ENCODE data around the gene KCNJ12.
"Not testable (repeated sequence)": the region's sequence is repeated elsewhere in the genome, so short reads cannot be mapped to it uniquely, and the experiment has no call there.

Gene KCNJ12

DNA sequence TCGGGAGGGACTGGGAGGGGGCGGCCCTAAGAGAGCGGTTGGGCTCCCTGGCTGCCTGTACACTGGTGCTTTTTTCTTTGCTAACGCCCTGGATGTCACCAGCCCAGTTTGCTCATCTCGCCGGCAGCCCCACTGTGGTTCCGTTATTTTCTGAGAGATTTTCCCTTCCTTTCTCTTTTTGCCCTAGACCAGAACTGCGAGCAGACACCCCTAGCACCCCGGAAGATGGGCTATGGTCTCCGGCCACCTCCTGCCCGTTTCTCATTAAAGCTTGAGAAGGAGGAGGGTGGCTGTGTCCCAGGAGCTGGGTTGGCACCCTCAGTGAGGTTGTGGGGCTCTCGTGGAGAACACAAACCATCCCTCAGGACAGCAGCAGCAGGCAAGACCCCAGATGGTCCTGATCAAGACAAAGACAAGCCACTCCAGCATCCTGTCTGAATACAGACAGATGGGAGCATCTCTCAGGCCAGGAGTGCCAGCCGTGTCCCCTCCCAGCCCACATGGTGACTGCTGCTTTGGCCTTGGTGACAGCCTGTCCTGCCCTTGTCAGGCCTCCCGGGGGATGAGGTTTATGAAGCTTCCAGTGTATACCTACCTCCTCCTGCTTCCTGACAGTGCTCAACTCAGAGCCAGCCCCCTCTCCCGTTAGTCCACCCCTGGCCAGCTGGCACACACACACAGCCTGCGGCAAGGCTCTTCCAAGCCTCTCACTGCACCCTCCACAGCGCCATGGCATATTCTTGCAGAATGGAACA lies 77.2 kb downstream of the KCNJ12 start:
- ATAC-seq (replicated peaks) (no peak), DNase-seq (no peak)
- Mint-ChIP-seq H3K36me3 (peaks cover 0 to 2% of the 10 kb centered on the region in 2 donors), H3K4me3 (no peak overlapping the region), H3K9me3 (peaks cover 0 to 2% of the 10 kb centered on the region in 2 donors), H3K4me1 (peaks cover 4 to 13% of the 10 kb centered on the region in 2 donors), H3K27me3 (peaks cover 44 to 54% of the 10 kb centered on the region in 2 donors), H3K27ac (no peak overlapping the region)

DNA sequence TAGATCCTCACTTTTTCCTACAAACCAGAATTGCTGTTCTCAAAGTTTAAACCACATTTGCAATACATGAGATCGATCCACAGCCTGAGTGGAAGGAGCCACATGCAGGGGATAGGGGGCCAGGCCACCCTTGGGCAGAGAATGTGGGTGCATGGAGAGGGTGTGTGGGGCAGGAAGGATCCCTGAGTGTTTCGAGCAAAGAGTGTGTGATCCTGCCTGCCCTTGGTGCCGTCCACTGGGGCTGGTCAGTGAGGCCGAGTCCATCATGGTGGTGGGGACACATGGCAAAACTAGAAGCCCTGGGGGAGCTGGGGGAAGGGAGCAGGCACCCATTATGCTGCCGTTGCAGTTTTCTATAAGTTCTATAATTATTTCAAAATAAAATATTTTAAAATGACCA lies 77.8 kb downstream of the KCNJ12 start:
- not testable (repeated sequence) for ATAC-seq (replicated peaks); DNase-seq; H3K36me3 Mint-ChIP-seq; H3K4me3 Mint-ChIP-seq; H3K27ac Mint-ChIP-seq; H3K9me3 Mint-ChIP-seq
- H3K27me3 Mint-ChIP-seq = peaks cover 51 to 61% of the 10 kb centered on the region in 2 donors
- peaks cover 4 to 16% of the 10 kb centered on the region in 2 donors for H3K4me1 Mint-ChIP-seq

DNA sequence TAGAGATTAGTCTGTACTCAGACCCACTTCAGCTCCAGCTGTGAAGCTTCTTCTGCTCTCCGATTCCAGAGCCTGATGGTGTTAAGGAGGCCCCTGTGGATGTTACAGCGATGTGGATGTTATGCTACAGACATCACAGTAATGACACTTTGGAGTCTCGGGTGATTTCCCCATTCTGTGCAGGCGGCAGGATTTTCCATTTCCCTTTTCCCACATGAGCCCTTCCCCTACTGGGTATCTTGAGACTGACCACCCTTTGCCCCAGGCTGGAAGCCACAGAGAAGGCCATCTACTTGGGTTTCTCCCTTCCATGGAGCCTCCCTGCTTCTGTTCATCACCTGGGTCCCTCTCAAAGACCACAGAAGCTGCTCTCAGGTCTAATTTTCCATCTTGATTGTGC lies 78.3 kb downstream of the KCNJ12 start:
- H3K4me1 Mint-ChIP-seq = peaks cover 4 to 16% of the 10 kb centered on the region in 2 donors
- DNase-seq (no peak), ATAC-seq (replicated peaks) (no peak)
- H3K36me3 Mint-ChIP-seq = peaks cover 0 to 2% of the 10 kb centered on the region in 2 donors
- peaks cover 52 to 63% of the 10 kb centered on the region in 2 donors for H3K27me3 Mint-ChIP-seq
- no peak overlapping the region for H3K4me3 Mint-ChIP-seq
- peaks cover 0 to 2% of the 10 kb centered on the region in 2 donors for H3K9me3 Mint-ChIP-seq
- no peak overlapping the region for H3K27ac Mint-ChIP-seq

DNA sequence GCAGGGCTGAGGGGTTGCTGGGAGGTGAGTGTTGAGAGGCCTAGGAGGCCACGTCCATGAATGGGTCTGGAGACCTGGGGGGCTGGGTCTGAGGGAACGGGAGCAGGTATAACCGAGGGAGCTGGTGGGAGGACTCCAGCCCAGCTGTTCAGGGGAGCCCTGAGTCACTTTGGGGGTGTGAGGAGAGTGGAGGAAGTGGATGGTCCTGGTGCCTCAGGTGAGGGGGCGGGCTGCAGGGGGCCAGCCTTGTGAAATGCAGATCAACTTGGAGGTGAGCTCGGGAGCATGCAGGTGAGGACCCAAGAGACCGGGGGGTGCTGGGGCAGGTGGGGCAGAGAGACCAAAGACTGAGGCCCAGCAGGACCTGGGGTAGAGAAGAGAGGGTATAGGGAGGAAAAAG lies 79.6 kb downstream of the KCNJ12 start:
- Mint-ChIP-seq H3K27ac (peak overlapping the region; percentile 71), H3K36me3 (peaks cover 0 to 2% of the 10 kb centered on the region in 2 donors), H3K9me3 (peaks cover 0 to 2% of the 10 kb centered on the region in 2 donors), H3K4me3 (no peak overlapping the region), H3K27me3 (peaks cover 44 to 57% of the 10 kb centered on the region in 2 donors), H3K4me1 (peaks cover 4 to 16% of the 10 kb centered on the region in 2 donors)
- DNase-seq = no peak
- no peak for ATAC-seq (replicated peaks)

DNA sequence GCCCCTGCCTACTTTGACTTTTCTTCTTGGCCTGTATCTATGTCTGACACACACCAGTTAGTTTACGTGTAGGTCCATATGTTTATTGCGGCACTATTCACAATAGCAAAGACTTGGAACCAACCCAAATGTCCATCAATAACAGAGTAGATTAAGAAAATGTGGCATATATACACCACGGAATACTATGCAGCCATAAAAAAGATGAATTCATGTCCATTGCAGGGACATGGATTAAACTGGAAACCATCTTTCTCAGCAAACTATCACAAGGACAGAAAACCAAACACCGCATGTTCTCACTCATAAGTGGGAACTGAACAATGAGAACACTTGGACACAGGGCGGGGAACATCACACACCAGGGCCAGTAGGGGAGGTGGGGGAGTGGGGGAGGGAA lies 80.3 kb downstream of the KCNJ12 start:
- not testable (repeated sequence) for ATAC-seq (replicated peaks); H3K36me3 Mint-ChIP-seq; DNase-seq; H3K4me3 Mint-ChIP-seq; H3K27ac Mint-ChIP-seq; H3K9me3 Mint-ChIP-seq
- Mint-ChIP-seq H3K4me1 (peaks cover 4 to 16% of the 10 kb centered on the region in 2 donors), H3K27me3 (peaks cover 44 to 54% of the 10 kb centered on the region in 2 donors)

DNA sequence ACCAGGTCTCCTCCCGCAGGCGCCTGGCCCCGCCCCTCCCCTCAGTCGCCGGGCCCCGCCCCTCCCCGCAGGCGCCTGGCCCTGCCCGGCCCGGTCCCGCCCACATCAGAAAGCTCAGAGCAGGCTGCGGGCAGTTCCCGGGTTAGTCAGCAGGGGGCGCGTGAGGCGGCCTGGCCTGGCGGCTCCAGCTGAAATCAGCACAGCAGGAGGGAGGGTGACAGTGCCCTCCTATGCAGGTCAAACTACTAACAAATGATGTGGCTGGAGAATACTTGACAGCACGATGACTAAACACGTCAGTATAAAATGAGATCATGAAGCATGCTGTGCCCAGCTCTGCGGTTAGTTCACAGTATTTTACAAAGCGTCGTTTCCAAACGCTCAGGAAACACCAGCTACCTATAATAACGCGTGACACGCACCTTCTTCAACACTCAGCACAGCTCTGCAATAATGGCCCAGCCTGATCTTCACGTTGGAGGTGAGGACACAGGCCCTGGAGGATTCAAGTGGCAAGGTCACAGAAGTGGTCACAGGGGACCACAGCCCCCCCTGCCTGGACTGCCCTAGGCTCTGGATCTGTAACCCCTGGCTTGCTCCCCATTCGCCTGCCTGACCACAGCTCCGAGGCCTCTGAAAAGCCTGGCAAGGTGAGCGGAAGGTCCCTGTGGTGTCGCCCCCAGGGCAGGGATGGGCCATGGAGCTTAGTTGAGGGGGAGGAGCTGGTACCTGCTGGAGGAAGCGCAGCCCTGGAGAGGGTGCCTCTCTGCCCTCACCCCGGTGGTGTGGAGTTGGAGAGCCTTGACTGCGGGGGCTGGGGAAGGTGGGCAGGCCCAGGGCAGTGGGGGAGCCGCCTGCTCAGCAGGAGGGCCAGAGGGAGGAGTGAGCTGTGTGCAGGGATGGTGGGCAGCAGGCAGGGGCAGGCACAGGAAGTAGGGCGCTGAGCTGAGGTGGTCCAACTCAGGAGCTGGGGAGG lies 81.2 kb downstream of the KCNJ12 start:
- Mint-ChIP-seq H3K36me3 (peaks cover 0 to 2% of the 10 kb centered on the region in 2 donors), H3K4me3 (no peak overlapping the region), H3K27me3 (peaks cover 44 to 59% of the 10 kb centered on the region in 2 donors), H3K9me3 (peaks cover 0 to 2% of the 10 kb centered on the region in 2 donors), H3K4me1 (peaks cover 4 to 16% of the 10 kb centered on the region in 2 donors), H3K27ac (no peak overlapping the region)
- DNase-seq (peak; percentile 84), ATAC-seq (replicated peaks) (peak; percentile 91 to 92)

DNA sequence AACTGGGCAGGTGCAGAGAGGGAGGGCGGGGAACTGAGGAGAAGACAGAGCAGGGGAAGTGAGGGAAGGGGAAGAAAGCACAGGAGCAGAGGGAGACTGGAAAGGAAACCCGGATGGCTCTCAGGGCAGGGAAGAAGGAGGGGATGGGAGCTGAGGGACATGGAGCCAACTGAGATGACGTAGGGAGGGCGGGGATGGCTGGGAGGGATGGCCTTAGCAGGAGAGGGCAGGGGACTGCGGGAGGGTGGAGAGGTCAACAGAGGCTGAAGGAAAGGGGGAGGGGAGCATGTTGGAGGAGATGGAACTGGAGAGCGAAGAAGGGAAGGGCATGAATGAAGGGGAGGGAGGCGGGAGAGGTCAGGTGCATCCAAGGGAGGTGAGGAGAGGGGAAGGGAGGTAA lies 81.9 kb downstream of the KCNJ12 start:
- Mint-ChIP-seq H3K4me3 (no peak overlapping the region), H3K27ac (no peak overlapping the region)
- ATAC-seq (replicated peaks) = no peak

DNA sequence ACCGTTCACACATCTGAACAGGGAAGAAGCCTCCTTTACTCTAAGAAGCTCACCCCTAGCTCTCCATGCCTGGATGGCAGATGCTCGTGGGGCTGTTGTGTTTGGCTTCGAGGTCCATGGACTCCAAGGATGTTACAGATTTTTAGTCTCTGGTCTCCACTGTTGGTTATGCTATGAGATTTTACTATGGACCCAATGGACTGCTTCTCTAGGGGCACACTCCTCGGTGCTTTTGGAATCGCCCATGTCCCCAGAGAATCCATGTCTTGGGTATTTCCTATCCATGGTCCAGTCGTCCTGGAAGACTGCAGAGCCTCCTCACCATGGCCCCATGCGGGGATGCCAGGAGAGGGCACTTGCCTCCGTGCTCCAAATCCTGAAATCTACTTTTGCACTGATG lies 83.4 kb downstream of the KCNJ12 start:
- Mint-ChIP-seq H3K27ac (no peak overlapping the region), H3K4me3 (no peak overlapping the region), H3K36me3 (peaks cover 0 to 4% of the 10 kb centered on the region in 2 donors), H3K27me3 (peaks cover 46 to 66% of the 10 kb centered on the region in 2 donors), H3K9me3 (no peaks in the 10 kb centered on the region), H3K4me1 (peaks cover 11 to 29% of the 10 kb centered on the region in 2 donors)
- ATAC-seq (replicated peaks) (no peak), DNase-seq (no peak)

More for the DNA sequence above, 81.9 kb downstream of the KCNJ12 start:
- Mint-ChIP-seq H3K36me3 (peaks cover 0 to 2% of the 10 kb centered on the region in 2 donors), H3K4me1 (peaks cover 1 to 21% of the 10 kb centered on the region in 2 donors), H3K9me3 (no peaks in the 10 kb centered on the region), H3K27me3 (peaks cover 44 to 65% of the 10 kb centered on the region in 2 donors)
- no peak for DNase-seq

DNA sequence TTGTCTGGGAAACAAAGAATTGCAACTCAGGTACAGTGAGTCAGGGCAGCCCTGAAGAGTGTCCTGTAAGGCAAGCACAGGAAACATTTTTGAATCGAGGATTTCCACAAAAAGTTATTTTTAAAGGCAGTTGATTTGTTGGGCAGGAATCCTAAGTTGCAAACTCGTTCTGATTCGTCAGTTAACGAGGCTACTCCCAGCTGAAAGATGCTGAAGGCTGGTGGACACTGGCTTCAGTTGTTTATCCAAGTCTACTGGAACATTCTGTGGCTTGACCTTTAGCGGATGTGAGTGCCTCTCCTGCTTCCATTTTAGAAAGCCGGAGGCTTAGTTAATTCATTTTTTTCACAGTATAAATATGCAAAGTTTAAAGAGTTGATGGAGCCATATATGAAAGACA lies 84.2 kb downstream of the KCNJ12 start:
- ATAC-seq (replicated peaks) = no peak
- H3K27me3 Mint-ChIP-seq = peaks cover 44 to 61% of the 10 kb centered on the region in 2 donors
- H3K27ac Mint-ChIP-seq = no peak overlapping the region
- peaks cover 0 to 4% of the 10 kb centered on the region in 2 donors for H3K36me3 Mint-ChIP-seq
- H3K4me3 Mint-ChIP-seq = no peak overlapping the region
- H3K9me3 Mint-ChIP-seq = no peaks in the 10 kb centered on the region
- peaks cover 11 to 27% of the 10 kb centered on the region in 2 donors for H3K4me1 Mint-ChIP-seq
- no peak for DNase-seq

DNA sequence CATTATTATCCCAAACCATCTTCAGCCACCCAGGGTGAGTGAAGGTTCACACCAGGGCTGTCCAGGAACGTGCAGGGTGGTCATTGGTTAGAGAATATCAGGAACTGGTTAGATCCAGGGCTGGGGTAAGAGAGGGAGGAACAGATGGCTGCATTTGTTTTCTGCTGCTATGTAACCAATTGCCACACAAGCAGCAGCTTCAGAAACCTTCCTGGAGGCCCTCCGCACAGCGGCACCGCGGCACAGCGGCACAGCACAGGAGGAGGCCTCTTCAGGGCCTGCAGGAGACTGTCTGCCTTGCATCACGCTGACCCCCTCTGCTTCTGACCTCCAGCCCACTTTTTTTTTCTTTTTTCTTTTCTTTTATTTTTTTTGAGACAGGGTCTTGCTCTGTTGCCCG lies 86.1 kb downstream of the KCNJ12 start:
- Mint-ChIP-seq H3K27ac (no peak overlapping the region), H3K4me1 (peaks cover 9 to 22% of the 10 kb centered on the region in 2 donors), H3K27me3 (peaks cover 36 to 52% of the 10 kb centered on the region in 2 donors), H3K9me3 (no peaks in the 10 kb centered on the region), H3K4me3 (no peak overlapping the region), H3K36me3 (peaks cover 0 to 2% of the 10 kb centered on the region in 2 donors)
- DNase-seq (no peak), ATAC-seq (replicated peaks) (no peak)

DNA sequence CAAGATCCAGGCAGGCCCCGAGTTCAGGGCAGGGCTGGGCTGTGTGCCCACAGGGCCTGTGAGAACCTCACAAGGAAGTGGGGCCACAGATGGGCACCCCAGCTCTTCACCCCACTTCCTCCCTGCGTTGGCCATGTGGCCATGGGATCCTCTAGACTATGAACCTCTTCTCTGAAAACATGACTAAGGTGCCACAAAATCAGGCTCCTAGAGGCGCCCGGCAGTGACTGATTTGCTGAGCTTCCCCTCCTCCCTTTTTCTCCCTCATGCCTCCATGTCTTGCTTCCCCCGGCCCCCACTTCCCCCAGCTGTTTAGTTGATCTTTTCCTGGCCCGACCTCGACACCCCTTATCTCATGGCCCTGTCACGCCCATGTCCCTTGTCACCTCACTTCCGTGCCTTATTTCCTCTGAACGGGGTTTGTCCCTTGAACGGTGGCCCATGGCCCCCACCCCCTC lies 87.1 kb downstream of the KCNJ12 start:
- Mint-ChIP-seq H3K9me3 (no peaks in the 10 kb centered on the region), H3K27ac (no peak overlapping the region), H3K36me3 (peaks cover 0 to 2% of the 10 kb centered on the region in 2 donors), H3K4me3 (peak overlapping the region in 1 of 2 donors; percentile 70), H3K4me1 (peaks cover 9 to 19% of the 10 kb centered on the region in 2 donors), H3K27me3 (peaks cover 29 to 42% of the 10 kb centered on the region in 2 donors)
- DNase-seq (no peak), ATAC-seq (replicated peaks) (peak; percentile 20 to 38)

DNA sequence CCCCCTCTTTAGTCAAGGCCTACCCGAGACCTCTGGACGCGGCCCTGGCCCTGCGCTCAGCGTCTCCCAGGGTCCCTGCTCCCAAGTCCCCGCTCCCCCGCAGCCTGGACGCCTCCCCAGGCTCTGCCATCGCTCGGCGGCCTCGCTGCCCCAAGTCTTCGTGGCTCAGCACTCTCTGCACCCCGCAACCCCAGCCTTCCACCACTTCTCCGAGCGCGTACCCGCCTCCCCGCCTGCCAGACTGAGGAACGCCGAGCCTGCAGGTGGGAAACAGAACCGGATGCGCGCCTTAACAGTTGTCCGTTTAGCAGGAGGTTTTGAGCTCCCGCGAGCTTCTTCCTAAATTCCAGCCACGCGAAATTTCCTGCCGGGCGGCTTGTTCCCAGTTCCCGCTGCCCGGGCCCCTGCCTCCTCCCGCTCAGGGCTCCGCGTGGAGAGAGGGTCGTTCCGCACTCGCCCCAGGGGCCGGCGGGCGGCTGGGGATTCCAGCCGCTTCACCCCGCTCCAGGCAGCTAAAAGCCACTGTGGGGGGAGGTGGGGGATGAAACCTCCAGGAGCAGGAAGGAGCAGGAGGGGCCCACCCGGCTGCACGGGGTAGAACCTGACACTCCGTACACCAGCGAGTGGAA lies 87.7 kb downstream of the KCNJ12 start:
- Mint-ChIP-seq H3K27me3 (peaks cover 25 to 35% of the 10 kb centered on the region in 2 donors), H3K36me3 (peaks cover 0 to 2% of the 10 kb centered on the region in 2 donors), H3K4me3 (peak overlapping the region; percentile 42 to 70), H3K9me3 (no peaks in the 10 kb centered on the region), H3K4me1 (peaks cover 9 to 15% of the 10 kb centered on the region in 2 donors), H3K27ac (peak overlapping the region; percentile 15)
- DNase-seq = no peak
- no peak for ATAC-seq (replicated peaks)

DNA sequence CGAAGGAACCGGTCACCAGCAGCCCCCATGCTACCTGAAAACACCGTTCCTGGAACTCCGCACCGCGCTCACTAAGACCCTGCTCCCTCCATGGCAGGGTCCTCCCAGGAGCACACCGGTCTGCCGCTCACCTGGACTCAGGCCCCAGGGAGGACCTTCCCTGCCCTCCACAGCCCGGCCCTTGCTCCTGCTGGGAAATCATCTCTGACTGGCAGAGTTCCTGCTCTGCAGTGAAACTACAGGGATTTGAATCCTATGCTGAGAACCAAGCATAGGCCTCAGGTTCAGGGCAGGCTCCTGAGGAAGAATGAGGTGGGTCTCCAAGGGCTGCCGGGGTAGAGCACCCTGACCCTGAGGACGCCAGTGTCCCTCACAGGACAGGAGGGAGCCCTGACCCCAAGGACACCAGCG lies 88.5 kb downstream of the KCNJ12 start:
- DNase-seq (no peak), ATAC-seq (replicated peaks) (no peak)
- H3K4me3 Mint-ChIP-seq = peak overlapping the region in 1 of 2 donors; percentile 23
- peaks cover 9 to 15% of the 10 kb centered on the region in 2 donors for H3K4me1 Mint-ChIP-seq
- no peak overlapping the region for H3K27ac Mint-ChIP-seq
- peaks cover 23 to 32% of the 10 kb centered on the region in 2 donors for H3K27me3 Mint-ChIP-seq
- H3K9me3 Mint-ChIP-seq = no peaks in the 10 kb centered on the region
- H3K36me3 Mint-ChIP-seq = peaks cover 0 to 2% of the 10 kb centered on the region in 2 donors

DNA sequence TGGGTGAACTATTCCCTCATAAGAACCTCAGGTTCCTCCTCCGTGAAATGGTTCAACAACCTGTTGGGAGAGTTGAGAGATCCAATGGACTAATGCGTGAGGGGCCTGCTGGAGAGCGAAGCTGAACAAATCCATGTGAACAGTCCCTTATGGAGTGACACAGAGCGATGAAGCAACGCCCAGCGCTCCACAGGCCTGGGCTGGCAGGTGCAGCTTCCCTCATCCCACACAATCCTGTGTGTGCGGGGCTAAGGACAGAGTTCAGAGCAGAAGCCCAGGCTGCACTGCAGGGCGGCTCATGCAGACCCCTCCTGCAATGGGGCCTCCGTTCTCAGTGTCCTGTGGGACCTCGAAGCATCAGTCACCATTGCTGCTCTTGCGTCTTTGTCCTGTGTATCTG lies 90.4 kb downstream of the KCNJ12 start:
- Mint-ChIP-seq H3K36me3 (peaks cover 0 to 2% of the 10 kb centered on the region in 2 donors), H3K4me3 (no peak overlapping the region), H3K4me1 (peaks cover 9 to 15% of the 10 kb centered on the region in 2 donors), H3K27ac (no peak overlapping the region), H3K27me3 (peaks cover 23 to 38% of the 10 kb centered on the region in 2 donors), H3K9me3 (no peaks in the 10 kb centered on the region)
- ATAC-seq (replicated peaks) (no peak), DNase-seq (no peak)
